Trophoblast cell (in vitro differentiated cells and primary cell): ENCODE results near the gene MGA.

ENCODE experiments used
- DNase-seq, 2 donors: peaks; one replicate each; pipeline ENCODE4 v3.0.0-alpha.2; 2016
- H2AFZ ChIP-seq: 2 replicates; pipeline ENCODE4 v1.6.1; 2013; ENCODE audit warnings: low read length, moderate library complexity, mild to moderate bottlenecking; ENCODE audit not compliant: insufficient read depth, poor library complexity
- H2AK5ac ChIP-seq: 2 replicates; pipeline ENCODE4 v1.6.1; 2013; ENCODE audit warnings: mild to moderate bottlenecking, low read length
- H2BK120ac ChIP-seq: 2 replicates; pipeline ENCODE4 v1.6.1; 2013; ENCODE audit warnings: low read length, mild to moderate bottlenecking, moderate library complexity; ENCODE audit not compliant: insufficient read depth, poor library complexity
- H2BK12ac ChIP-seq: 2 replicates; pipeline ENCODE4 v1.6.1; 2013; ENCODE audit warnings: mild to moderate bottlenecking, low read length, moderate library complexity
- H2BK5ac ChIP-seq: 2 replicates; pipeline ENCODE4 v1.6.1; 2013; ENCODE audit warnings: low read length, low read depth, moderate library complexity, mild to moderate bottlenecking; ENCODE audit not compliant: poor library complexity
- H3K14ac ChIP-seq: 2 replicates; pipeline ENCODE4 v1.6.1; 2013; ENCODE audit warnings: mild to moderate bottlenecking, low read length
- H3K18ac ChIP-seq: 2 replicates; pipeline ENCODE4 v1.6.1; 2013; ENCODE audit warnings: mild to moderate bottlenecking, low read length
- H3K23ac ChIP-seq: 2 replicates; pipeline ENCODE4 v1.6.1; 2013; ENCODE audit warnings: low read length
- H3K27ac ChIP-seq: 2 replicates; pipeline ENCODE4 v1.5.1; 2013; ENCODE audit warnings: low read depth, mild to moderate bottlenecking, inconsistent platforms, low read length, moderate library complexity
- H3K27me3 ChIP-seq: 2 replicates; pipeline ENCODE4 v1.6.1; 2013; ENCODE audit warnings: inconsistent platforms, mild to moderate bottlenecking, low read length, moderate library complexity; ENCODE audit not compliant: insufficient read depth
- H3K36me3 ChIP-seq, 2 experiments: 1 replicate in 1 of 2; 2 replicates in 1 of 2; pipeline ENCODE4 v1.6.1; 2013; ENCODE audit warnings: low read length in 2 of 2, mild to moderate bottlenecking in 2 of 2, moderate library complexity in 1 of 2; ENCODE audit not compliant: insufficient read depth in 2 of 2, control insufficient read depth in 1 of 2
- H3K4ac ChIP-seq: 2 replicates; pipeline ENCODE4 v1.6.1; 2013; ENCODE audit warnings: low read depth, mild to moderate bottlenecking, low read length, moderate library complexity
- H3K4me1 ChIP-seq, 2 experiments: 1 replicate in 1 of 2; 2 replicates in 1 of 2; pipeline ENCODE4 v1.6.1; 2013; ENCODE audit warnings: low read length in 2 of 2, mild to moderate bottlenecking in 2 of 2, moderate library complexity in 1 of 2; ENCODE audit not compliant: insufficient read depth in 2 of 2, control insufficient read depth in 1 of 2
- H3K4me2 ChIP-seq: 2 replicates; pipeline ENCODE4 v1.6.1; 2013; ENCODE audit warnings: inconsistent platforms, mild to moderate bottlenecking, low read length, moderate library complexity
- H3K4me3 ChIP-seq: 2 replicates; pipeline ENCODE4 v1.5.1; 2013; ENCODE audit warnings: mild to moderate bottlenecking, low read depth, low read length, inconsistent platforms
- H3K79me1 ChIP-seq: one replicate; pipeline ENCODE4 v1.6.1; 2013; ENCODE audit warnings: low read length
- H3K79me2 ChIP-seq: 2 replicates; pipeline ENCODE4 v1.6.1; 2013; ENCODE audit warnings: low read length, mild to moderate bottlenecking; ENCODE audit not compliant: control insufficient read depth, insufficient read depth, poor library complexity
- H3K9ac ChIP-seq: 2 replicates; pipeline ENCODE4 v1.6.1; 2013; ENCODE audit warnings: mild to moderate bottlenecking, low read length
- H3K9me3 ChIP-seq: 2 replicates; pipeline ENCODE4 v1.6.1; 2013; ENCODE audit warnings: low read depth, mild to moderate bottlenecking, control low read depth, inconsistent platforms, low read length; ENCODE audit not compliant: insufficient read depth
- H4K12ac ChIP-seq: 2 replicates; pipeline ENCODE4 v1.6.1; 2013; ENCODE audit warnings: low read depth, mild to moderate bottlenecking, low read length, moderate library complexity
- H4K8ac ChIP-seq: 2 replicates; pipeline ENCODE4 v1.6.1; 2013; ENCODE audit warnings: low read depth, mild to moderate bottlenecking, low read length, moderate library complexity
- H4K91ac ChIP-seq: one replicate; pipeline ENCODE4 v1.6.1; 2013; ENCODE audit warnings: low read depth, mild to moderate bottlenecking, low read length, moderate library complexity
- WGBS: extraction: QIAGEN DNeasy Blood & Tissue Kit; methylation state at CpG from one replicate; pipeline ENCODE4 v1.1.7; 2013; ENCODE audit warnings: missing lambda C conversion rate; ENCODE audit not compliant: insufficient read length, insufficient coverage; ENCODE audit errors: extremely low coverage; 5-methylcytosine and 5-hydroxymethylcytosine counted together

MGA gene

GRCh38 chr15:41780266-41780665 lies 120.1 kb downstream of the MGA start:
- H3K4me2 ChIP-seq = no peak overlapping the region
- H3K4ac ChIP-seq = no peak overlapping the region
- H2BK5ac ChIP-seq = no peak overlapping the region
- no peaks in the 10 kb centered on the region for H3K79me2 ChIP-seq
- H3K36me3 ChIP-seq = peaks cover 0 to 3% of the 10 kb centered on the region in 2 experiments
- H4K12ac ChIP-seq = no peak overlapping the region
- H4K91ac ChIP-seq = no peak overlapping the region
- H3K4me1 ChIP-seq = peaks cover 2 to 10% of the 10 kb centered on the region in 2 experiments
- no peak overlapping the region for H3K9ac ChIP-seq
- no peak for DNase-seq
- H3K27ac ChIP-seq = no peak overlapping the region
- H2BK120ac ChIP-seq = no peak overlapping the region
- H3K4me3 ChIP-seq = no peak overlapping the region
- H3K79me1 ChIP-seq = no peaks in the 10 kb centered on the region
- H2BK12ac ChIP-seq = no peak overlapping the region
- H3K18ac ChIP-seq = no peak overlapping the region
- H3K27me3 ChIP-seq = no peaks in the 10 kb centered on the region
- no CpG with 5 or more reads among the region's 2 CpGs for WGBS
- H3K9me3 ChIP-seq = no peaks in the 10 kb centered on the region
- no peak overlapping the region for H3K23ac ChIP-seq
- no peak overlapping the region for H3K14ac ChIP-seq
- no peak overlapping the region for H2AFZ ChIP-seq
- no peak overlapping the region for H2AK5ac ChIP-seq
- H4K8ac ChIP-seq = no peak overlapping the region

DNA sequence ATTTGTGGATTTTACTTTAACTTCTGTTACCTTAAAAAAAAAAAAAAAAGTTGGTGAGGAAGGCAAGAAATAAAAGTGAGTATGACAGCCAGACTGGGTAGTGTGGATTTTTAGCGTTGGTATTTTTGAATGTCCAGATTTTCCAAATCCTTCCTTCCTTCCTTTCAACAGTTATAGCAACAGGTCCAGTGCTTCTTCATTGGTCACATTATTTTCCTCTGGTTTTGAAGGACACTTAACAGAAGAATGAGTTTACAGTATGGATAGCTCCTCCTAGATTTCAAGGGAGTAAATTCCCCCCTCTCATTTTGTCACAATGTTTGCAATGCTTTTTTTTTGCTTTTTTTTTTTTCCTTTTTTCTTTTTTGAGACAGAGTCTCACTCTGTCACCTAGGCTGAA lies 120.5 kb downstream of the MGA start:
- Histone ChIP-seq H3K36me3 (peaks cover 0 to 3% of the 10 kb centered on the region in 2 experiments), H2BK5ac (no peak overlapping the region), H3K23ac (no peak overlapping the region), H3K79me2 (no peaks in the 10 kb centered on the region), H2BK120ac (no peak overlapping the region), H2AFZ (no peak overlapping the region), H3K4me2 (no peak overlapping the region), H4K8ac (no peak overlapping the region), H3K4me1 (peaks cover 0 to 7% of the 10 kb centered on the region in 2 experiments), H3K79me1 (no peaks in the 10 kb centered on the region), H4K91ac (no peak overlapping the region), H2AK5ac (no peak overlapping the region), H3K4ac (no peak overlapping the region), H3K27me3 (no peaks in the 10 kb centered on the region), H3K18ac (no peak overlapping the region), H3K9me3 (no peaks in the 10 kb centered on the region), H4K12ac (no peak overlapping the region), H3K14ac (no peak overlapping the region), H3K4me3 (no peak overlapping the region), H3K27ac (no peak overlapping the region), H3K9ac (no peak overlapping the region), H2BK12ac (no peak overlapping the region)
- no CpG with 5 or more reads among the region's 1 CpG for WGBS
- DNase-seq = no peak

- Histone ChIP-seq H3K4ac (peak overlapping the region; percentile 42), H2BK12ac (no peak overlapping the region), H3K14ac (no peak overlapping the region), H4K8ac (no peak overlapping the region), H3K79me2 (no peaks in the 10 kb centered on the region), H3K79me1 (no peaks in the 10 kb centered on the region), H2BK5ac (no peak overlapping the region), H4K91ac (peak overlapping the region; percentile 27), H3K4me1 (peaks cover 0 to 2% of the 10 kb centered on the region in 2 experiments), H3K27me3 (no peaks in the 10 kb centered on the region), H3K9me3 (no peaks in the 10 kb centered on the region), H2AFZ (no peak overlapping the region), H2AK5ac (no peak overlapping the region), H3K23ac (no peak overlapping the region), H3K36me3 (peaks cover 0 to 3% of the 10 kb centered on the region in 2 experiments), H3K4me3 (no peak overlapping the region), H3K9ac (no peak overlapping the region), H3K4me2 (no peak overlapping the region), H3K18ac (no peak overlapping the region), H2BK120ac (no peak overlapping the region), H4K12ac (no peak overlapping the region), H3K27ac (no peak overlapping the region)
- no CpG with 5 or more reads among the region's 5 CpGs for WGBS
- DNase-seq = no peak
These were observed 122.4 kb downstream of the MGA start for GRCh38 chr15:41782371-41783282.

DNA sequence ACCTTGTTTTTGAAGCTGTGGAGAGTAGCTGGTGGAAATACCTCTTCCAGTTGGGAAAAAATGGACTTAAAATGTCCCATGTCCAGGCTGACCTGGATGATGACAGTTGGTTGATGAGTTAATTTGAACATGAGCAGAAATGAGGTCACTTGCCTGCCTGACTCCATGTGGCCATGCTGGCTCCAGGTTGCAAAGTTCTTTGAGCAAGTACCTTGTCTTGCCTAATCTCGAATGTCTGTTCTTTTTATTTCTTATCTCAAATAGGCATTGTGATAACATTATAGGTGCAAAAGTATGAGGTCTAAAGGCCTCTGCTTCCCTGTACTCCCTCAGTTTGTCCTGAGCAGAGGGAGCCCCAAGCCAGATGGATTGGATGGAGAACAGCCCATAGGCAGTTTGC lies 123.1 kb downstream of the MGA start:
- H3K4me1 ChIP-seq = peaks cover 0 to 2% of the 10 kb centered on the region in 2 experiments
- H3K27me3 ChIP-seq = no peaks in the 10 kb centered on the region
- H2BK5ac ChIP-seq = no peak overlapping the region
- no peak overlapping the region for H4K91ac ChIP-seq
- no peak overlapping the region for H3K18ac ChIP-seq
- no peaks in the 10 kb centered on the region for H3K79me1 ChIP-seq
- H4K12ac ChIP-seq = no peak overlapping the region
- DNase-seq = peak in 1 of 2 donors; percentile 52
- WGBS = no CpG with 5 or more reads among the region's 1 CpG
- no peak overlapping the region for H3K4me2 ChIP-seq
- no peak overlapping the region for H2AK5ac ChIP-seq
- H2BK120ac ChIP-seq = no peak overlapping the region
- H4K8ac ChIP-seq = no peak overlapping the region
- H3K79me2 ChIP-seq = no peaks in the 10 kb centered on the region
- peaks cover 0 to 3% of the 10 kb centered on the region in 2 experiments for H3K36me3 ChIP-seq
- no peak overlapping the region for H3K9ac ChIP-seq
- no peak overlapping the region for H2AFZ ChIP-seq
- peak overlapping the region; percentile 58 for H3K4ac ChIP-seq
- H2BK12ac ChIP-seq = no peak overlapping the region
- no peak overlapping the region for H3K27ac ChIP-seq
- H3K4me3 ChIP-seq = no peak overlapping the region
- H3K23ac ChIP-seq = no peak overlapping the region
- no peaks in the 10 kb centered on the region for H3K9me3 ChIP-seq
- no peak overlapping the region for H3K14ac ChIP-seq
